Neural progenitor cell (in vitro differentiated cells): ENCODE data around the gene FARS2. TPM values are rescaled to one million over a fixed set of nuclear protein-coding genes. Genes with fewer than 3 reads are reported as not detected.

ENCODE experiments used
- DNase-seq: peaks from one replicate; pipeline ENCODE4 v3.0.0-alpha.2; 2016; ENCODE audit warnings: low spot score
- H2AFZ ChIP-seq: fragments of 200-600 bp; sonication (generic); replicated peaks from 2 replicates; pipeline ENCODE4 v1.6.1; 2016; ENCODE audit warnings: antibody characterized with exemption
- H3F3A ChIP-seq: fragments of 200-600 bp; sonication (generic); 2 replicates; pipeline ENCODE4 v1.6.1; 2016; ENCODE audit warnings: antibody characterized with exemption, low read depth
- H3K27ac ChIP-seq: fragments of 200-600 bp; sonication (generic); 2 replicates; pipeline ENCODE4 v1.5.1; 2016; ENCODE audit warnings: mild to moderate bottlenecking
- H3K27me3 ChIP-seq: fragments of 200-600 bp; sonication (generic); 2 replicates; pipeline ENCODE4 v1.6.1; 2016; ENCODE audit warnings: mild to moderate bottlenecking, moderate library complexity
- H3K36me3 ChIP-seq: fragments of 200-600 bp; sonication (generic); 2 replicates; pipeline ENCODE4 v1.5.1; 2016
- H3K4me1 ChIP-seq: fragments of 200-600 bp; sonication (generic); 2 replicates; pipeline ENCODE4 v1.6.1; 2016; ENCODE audit warnings: mixed run types
- H3K4me2 ChIP-seq: fragments of 200-600 bp; sonication (generic); 2 replicates; pipeline ENCODE4 v1.6.1; 2016
- H3K4me3 ChIP-seq: fragments of 200-600 bp; sonication (generic); 2 replicates; pipeline ENCODE4 v1.5.1; 2016
- H3K79me2 ChIP-seq: fragments of 200-600 bp; sonication (generic); 2 replicates; pipeline ENCODE4 v1.6.1; 2016; ENCODE audit warnings: low read depth
- H3K9ac ChIP-seq: fragments of 200-600 bp; sonication (generic); 2 replicates; pipeline ENCODE4 v1.6.1; 2016
- H3K9me3 ChIP-seq: fragments of 200-600 bp; sonication (generic); 2 replicates; pipeline ENCODE4 v1.5.1; 2016; ENCODE audit warnings: low read depth
- H4K20me1 ChIP-seq: fragments of 200-600 bp; sonication (generic); 2 replicates; pipeline ENCODE4 v1.6.1; 2016; ENCODE audit warnings: low read depth
- H3K27ac Mint-ChIP-seq: 3 replicates; pipeline ENCODE4 v1.8.0; 2021; ENCODE audit warnings: mixed read lengths
- H3K27me3 Mint-ChIP-seq: 2 replicates; pipeline ENCODE4 v1.8.0; 2022; ENCODE audit warnings: low read depth, mild to moderate bottlenecking, inconsistent platforms, moderate library complexity, mixed read lengths; ENCODE audit not compliant: insufficient read depth
- H3K36me3 Mint-ChIP-seq: 3 replicates; pipeline ENCODE4 v1.8.0; 2021; ENCODE audit warnings: mixed read lengths
- H3K4me1 Mint-ChIP-seq: 3 replicates; pipeline ENCODE4 v1.8.0; 2021; ENCODE audit warnings: mixed read lengths
- H3K4me3 Mint-ChIP-seq: 3 replicates; pipeline ENCODE4 v1.8.0; 2021; ENCODE audit warnings: mild to moderate bottlenecking, moderate library complexity, mixed read lengths
- H3K9me3 Mint-ChIP-seq: 3 replicates; pipeline ENCODE4 v1.8.0; 2020; ENCODE audit warnings: mixed read lengths
- CTCF ChIP-seq: fragments of 200-600 bp; sonication (generic); IDR thresholded peaks from 2 replicates; pipeline ENCODE4 v1.5.1; 2017; ENCODE audit warnings: antibody characterized with exemption, mild to moderate bottlenecking
- EZH2 ChIP-seq: fragments of 200-600 bp; sonication (generic); IDR thresholded peaks from 2 replicates; pipeline ENCODE4 v1.6.1; 2017; ENCODE audit warnings: antibody characterized with exemption, mild to moderate bottlenecking, moderate library complexity
- EZH2phosphoT487 ChIP-seq: fragments of 200-600 bp; sonication (generic); IDR thresholded peaks from 2 replicates; pipeline ENCODE4 v1.6.1; 2017; ENCODE audit warnings: antibody characterized with exemption
- total RNA-seq: library from RNA; depleted of rRNA; stranded (reverse); fragments of >200 nt; gene quantifications from 2 replicates; pipeline ENCODE4 v1.2.3, GENCODE V29; 2015; ENCODE audit warnings: low replicate concordance

Gene FARS2
- total RNA-seq, 1 donor from 2014 or later: 10.8 TPM

GRCh38 chr6:5673019-5673790, 411.9 kb downstream of the FARS2 start:
- Histone ChIP-seq H3F3A (peaks cover 8% of the 10 kb centered on the region), H3K9me3 (no peaks in the 10 kb centered on the region), H3K36me3 (no peaks in the 10 kb centered on the region), H3K4me2 (peak overlapping the region; percentile 24), H3K79me2 (no peaks in the 10 kb centered on the region), H3K27ac (no peak overlapping the region), H3K9ac (no peak overlapping the region), H3K4me1 (peaks cover 25% of the 10 kb centered on the region), H3K27me3 (no peaks in the 10 kb centered on the region), H3K4me3 (no peak overlapping the region), H2AFZ (no peak overlapping the region), H4K20me1 (no peaks in the 10 kb centered on the region)
- Mint-ChIP-seq H3K9me3 (no peaks in the 10 kb centered on the region), H3K27me3 (no peaks in the 10 kb centered on the region), H3K4me1 (peaks cover 23% of the 10 kb centered on the region), H3K27ac (no peak overlapping the region), H3K36me3 (no peaks in the 10 kb centered on the region), H3K4me3 (no peak overlapping the region)
- DNase-seq: no peak
- no peak for TF ChIP-seq EZH2
- no peak for TF ChIP-seq CTCF
- TF ChIP-seq EZH2phosphoT487: no peak

- Histone ChIP-seq H3K36me3 (no peaks in the 10 kb centered on the region), H3K27ac (no peak overlapping the region), H2AFZ (no peak overlapping the region), H3K27me3 (no peaks in the 10 kb centered on the region), H3K9me3 (no peaks in the 10 kb centered on the region), H3F3A (peaks cover 8% of the 10 kb centered on the region), H3K9ac (no peak overlapping the region), H3K79me2 (no peaks in the 10 kb centered on the region), H3K4me3 (no peak overlapping the region), H3K4me1 (peaks cover 25% of the 10 kb centered on the region), H4K20me1 (no peaks in the 10 kb centered on the region), H3K4me2 (no peak overlapping the region)
- Mint-ChIP-seq H3K27me3 (peaks cover 3% of the 10 kb centered on the region), H3K36me3 (no peaks in the 10 kb centered on the region), H3K4me1 (peaks cover 23% of the 10 kb centered on the region), H3K4me3 (no peak overlapping the region), H3K9me3 (no peaks in the 10 kb centered on the region), H3K27ac (no peak overlapping the region)
- no peak for TF ChIP-seq CTCF
- TF ChIP-seq EZH2: no peak
- no peak for DNase-seq
These were observed 412.8 kb downstream of the FARS2 start for GRCh38 chr6:5674141-5674540.

- TF ChIP-seq CTCF: no peak
- TF ChIP-seq EZH2: no peak
- no peak for TF ChIP-seq EZH2phosphoT487
- no peaks in the 10 kb centered on the region for H4K20me1 ChIP-seq
- H3F3A ChIP-seq: peaks cover 8% of the 10 kb centered on the region
- no peak overlapping the region for H3K27ac Mint-ChIP-seq
- no peak overlapping the region for H2AFZ ChIP-seq
- peaks cover 5% of the 10 kb centered on the region for H3K27me3 Mint-ChIP-seq
- no peak overlapping the region for H3K4me3 Mint-ChIP-seq
- H3K4me2 ChIP-seq: no peak overlapping the region
- H3K79me2 ChIP-seq: no peaks in the 10 kb centered on the region
- no peaks in the 10 kb centered on the region for H3K27me3 ChIP-seq
- peaks cover 29% of the 10 kb centered on the region for H3K4me1 Mint-ChIP-seq
- no peak overlapping the region for H3K9ac ChIP-seq
- no peaks in the 10 kb centered on the region for H3K9me3 ChIP-seq
- H3K4me1 ChIP-seq: peaks cover 25% of the 10 kb centered on the region
- no peaks in the 10 kb centered on the region for H3K36me3 Mint-ChIP-seq
- no peak for DNase-seq
- H3K36me3 ChIP-seq: no peaks in the 10 kb centered on the region
- H3K27ac ChIP-seq: no peak overlapping the region
- no peak overlapping the region for H3K4me3 ChIP-seq
- H3K9me3 Mint-ChIP-seq: no peaks in the 10 kb centered on the region
These were observed 413.4 kb downstream of the FARS2 start for GRCh38 chr6:5674721-5675120.
